GM12878 (cell line): Measurements from ENCODE around the gene RTN3. TPM values are rescaled to one million over a fixed set of nuclear protein-coding genes. Genes with fewer than 3 reads are reported as not detected.

ENCODE experiments used
- ATAC-seq: fragments of 200-7000 bp; cut with Tn5 transposase; 3 replicates; pipeline ENCODE4 v1.9.1; 2020; ENCODE audit warnings: mild to moderate bottlenecking, moderate library complexity
- BruUV-seq: library from RNA; stranded (reverse); fragments of 400-500 nt; replicated peaks from 2 replicates; lab custom pipeline; 2021; lab: Mats Ljungman, UMichigan
- CTCF ChIA-PET: fragments of 300-600 bp; sonication (Branson Sonifier 250); formaldehyde crosslinking; extraction: SDS; loops from one replicate; lab custom pipeline; 2021; ENCODE audit warnings: inconsistent platforms; lab: Yijun Ruan, JAX
- POLR2A ChIA-PET: fragments of 350-600 bp; formaldehyde crosslinking; extraction: SDS; loops from one replicate; lab custom pipeline; 2021; ENCODE audit warnings: inconsistent platforms; lab: Charles Lee
- RAD21 ChIA-PET: fragments of 300-600 bp; sonication (Branson Sonifier 250); formaldehyde crosslinking; loops from one replicate; lab custom pipeline; 2023; ENCODE audit warnings: antibody characterized with exemption; ENCODE audit not compliant: unreplicated experiment; lab: Charles Lee
- SMC1A ChIA-PET: fragments of 300-600 bp; sonication (Branson Sonifier 250); formaldehyde crosslinking; loops from one replicate; lab custom pipeline; 2023; ENCODE audit not compliant: unreplicated experiment, uncharacterized antibody; lab: Charles Lee
- DNase-seq: peaks from one replicate; pipeline ENCODE4 v3.0.0-alpha.2; 2011; ENCODE audit warnings: low read depth, low spot score
- FAIRE-seq: peaks from 3 replicates; lab custom pipeline; 2011; peaks lifted over from hg19 to GRCh38; lab: Jason Lieb, UNC
- H2AFZ ChIP-seq: 2 replicates; pipeline ENCODE4 v1.6.0; 2011; ENCODE audit warnings: low read depth, low read length, control low read depth; ENCODE audit not compliant: control insufficient read depth
- H3K27ac ChIP-seq: 2 replicates; pipeline ENCODE4 v1.5.1; 2011; ENCODE audit warnings: control low read depth; ENCODE audit not compliant: control insufficient read depth, insufficient read depth
- H3K27me3 ChIP-seq, 2 experiments: replicated peaks in 1 of 2; 2 replicates each; pipeline versions ENCODE4 v1.6.0 to v1.6.1; 2011; ENCODE audit warnings: low read length in 1 of 2; ENCODE audit not compliant: control insufficient read depth in 2 of 2, insufficient read depth in 2 of 2
- H3K36me3 ChIP-seq, 2 experiments: 2 replicates each; pipeline ENCODE4 v1.5.1; 2011; ENCODE audit warnings: low read length in 1 of 2; ENCODE audit not compliant: control insufficient read depth in 2 of 2, insufficient read depth in 2 of 2
- H3K4me1 ChIP-seq: 2 replicates; pipeline ENCODE4 v1.6.1; 2011; ENCODE audit warnings: mild to moderate bottlenecking, low read length, moderate library complexity, mixed read lengths; ENCODE audit not compliant: control insufficient read depth, insufficient read depth
- H3K4me2 ChIP-seq: 2 replicates; pipeline ENCODE4 v1.6.0; 2011; ENCODE audit warnings: control low read depth; ENCODE audit not compliant: control insufficient read depth, insufficient read depth
- H3K4me3 ChIP-seq: fragments of 200-600 bp; sonication (generic); 2 replicates; pipeline ENCODE4 v1.5.1; 2016
- H3K79me2 ChIP-seq: 2 replicates; pipeline ENCODE4 v1.6.0; 2011; ENCODE audit warnings: low read length; ENCODE audit not compliant: control insufficient read depth, insufficient read depth
- H3K9ac ChIP-seq: 2 replicates; pipeline ENCODE4 v1.8.0; 2011; ENCODE audit warnings: low read length, control low read depth, mixed read lengths; ENCODE audit not compliant: control insufficient read depth, insufficient read depth
- H3K9me3 ChIP-seq: replicated peaks from 3 replicates; pipeline ENCODE4 v1.5.1; 2011; ENCODE audit warnings: mild to moderate bottlenecking, low read length; ENCODE audit not compliant: control insufficient read depth, insufficient read depth
- H4K20me1 ChIP-seq: 2 replicates; pipeline ENCODE4 v1.6.0; 2011; ENCODE audit not compliant: control insufficient read depth, insufficient read depth
- ATF7 ChIP-seq: fragments of 450-650 bp; IDR thresholded peaks from 2 replicates; pipeline ENCODE4 v1.6.1; 2016; ENCODE audit warnings: low read depth, mild to moderate bottlenecking
- EED ChIP-seq: sonication (generic); IDR thresholded peaks from 2 replicates; pipeline ENCODE4 v1.6.1; 2016; ENCODE audit warnings: antibody characterized with exemption, low read depth
- EGR1 ChIP-seq, 2 experiments: IDR thresholded peaks; 1 replicate in 1 of 2; 2 replicates in 1 of 2; pipeline ENCODE4 v1.6.1; 2011 to 2012; ENCODE audit warnings: low read depth in 2 of 2, low read length in 2 of 2, borderline replicate concordance in 1 of 2, mild to moderate bottlenecking in 1 of 2, moderate library complexity in 1 of 2
- ETV6 ChIP-seq, 2 experiments: fragments of 450-650 bp in 1 of 2; IDR thresholded peaks in 1 of 2; conservative IDR thresholded peaks in 1 of 2; 2 replicates each; pipeline ENCODE4 v1.6.1; 2014; ENCODE audit warnings: antibody characterized with exemption in 1 of 2, borderline replicate concordance in 1 of 2, low read depth in 1 of 2, mild to moderate bottlenecking in 1 of 2, moderate library complexity in 1 of 2
- FOXM1 ChIP-seq: IDR thresholded peaks from 2 replicates; pipeline ENCODE4 v1.6.1; 2012; ENCODE audit warnings: low read depth, mild to moderate bottlenecking, inconsistent platforms, low read length, moderate library complexity
- IKZF1 ChIP-seq: fragments of 450-650 bp; conservative IDR thresholded peaks from 2 replicates; pipeline ENCODE4 v1.6.1; 2017; ENCODE audit warnings: antibody characterized with exemption, mild to moderate bottlenecking
- IRF5 ChIP-seq: fragments of 450-650 bp; IDR thresholded peaks from 2 replicates; pipeline ENCODE4 v1.6.1; 2017; ENCODE audit warnings: borderline replicate concordance
- KLF5 ChIP-seq: fragments of 450-650 bp; IDR thresholded peaks from 2 replicates; pipeline ENCODE4 v1.6.1; 2014; ENCODE audit warnings: mild to moderate bottlenecking; ENCODE audit not compliant: partially characterized antibody
- NFYB ChIP-seq: IDR thresholded peaks from 2 replicates; pipeline ENCODE4 v1.6.1; 2011; ENCODE audit warnings: low read depth, mild to moderate bottlenecking, low read length, improper control_type of control experiment, moderate library complexity; ENCODE audit not compliant: insufficient read depth
- NR2C1 ChIP-seq: fragments of 450-650 bp; IDR thresholded peaks from 2 replicates; pipeline ENCODE4 v1.6.1; 2017; ENCODE audit warnings: antibody characterized with exemption, mild to moderate bottlenecking, moderate library complexity
- PML ChIP-seq: IDR thresholded peaks from 2 replicates; pipeline ENCODE4 v1.6.1; 2012; ENCODE audit warnings: low read length, inconsistent platforms
- RAD21 ChIP-seq: IDR thresholded peaks from 2 replicates; pipeline ENCODE4 v1.6.1; 2011; ENCODE audit warnings: mild to moderate bottlenecking, low read depth, low read length, moderate library complexity; ENCODE audit not compliant: insufficient read depth
- RUNX3 ChIP-seq: IDR thresholded peaks from 2 replicates; pipeline ENCODE4 v1.6.1; 2012; ENCODE audit warnings: low read length, inconsistent platforms
- WGBS: methylation state at CpG from one replicate; pipeline ENCODE4 v1.1.6; 2016; ENCODE audit warnings: low lambda C conversion rate; ENCODE audit not compliant: insufficient replicate concordance, insufficient coverage; ENCODE audit errors: missing lambda C conversion rate; 5-methylcytosine and 5-hydroxymethylcytosine counted together
- in situ Hi-C: fragments of 300-500 bp; cut with MboI; formaldehyde crosslinking; loops from 9 replicates; pipeline ENCODE4 v1.14.3; 2018; ENCODE audit warnings: mixed read lengths
- intact Hi-C: fragments of 100-400 bp; cut with micrococcal nuclease; formaldehyde crosslinking; loops from one replicate; pipeline ENCODE4 v1.14.2; 2022; ENCODE audit not compliant: unreplicated experiment
- polyA plus RNA-seq, 11 experiments: library from polyadenylated mRNA; depleted of rRNA in 4 of 11; unstranded in 6 of 11; stranded (reverse) in 5 of 11; fragments of >200 nt; fragmentation: Nextera tagmentation in 4 of 11; fragmentation: Illumina TruSeq in 1 of 11; extraction: Ambion mirVana in 4 of 11; extraction: Trizol in 1 of 11; gene quantifications; 1 replicate in 1 of 11; 2 replicates in 10 of 11; pipeline versions ENCODE4 v1.2.1 to v1.2.3, GENCODE V29; 2011 to 2016; ENCODE audit warnings: inconsistent platforms in 2 of 11, missing spikeins in 2 of 11, low read depth in 1 of 11
- total RNA-seq, 4 experiments: library from RNA; depleted of rRNA in 3 of 4; stranded (reverse); fragments of >200 nt in 3 of 4; fragmentation: Illumina TruSeq in 1 of 4; extraction: Trizol in 1 of 4; gene quantifications; 2 replicates each; pipeline versions ENCODE4 v1.2.1 to v1.2.3, GENCODE V29; 2013 to 2021
- TF ChIP-seq, protein P1 (sequence below): IDR thresholded peaks from 2 replicates; pipeline ENCODE4 v1.6.1; 2011; ENCODE audit warnings: borderline replicate concordance, low read depth, mild to moderate bottlenecking, moderate library complexity, low read length; ENCODE audit not compliant: insufficient read depth, poor library complexity, severe bottlenecking
- TF ChIP-seq, protein P2 (sequence below): fragments of 150-350 bp; IDR thresholded peaks from 2 replicates; pipeline ENCODE4 v1.6.1; 2014; ENCODE audit warnings: mild to moderate bottlenecking, low read depth, low read length
- TF ChIP-seq, protein P3 (sequence below): fragments of 450-650 bp; IDR thresholded peaks from 2 replicates; pipeline ENCODE4 v1.6.1; 2016; ENCODE audit warnings: mild to moderate bottlenecking
- TF ChIP-seq, protein P4 (sequence below), 3 experiments: IDR thresholded peaks in 2 of 3; conservative IDR thresholded peaks in 1 of 3; 2 replicates each; pipeline ENCODE4 v1.5.1; 2011; ENCODE audit warnings: low read depth in 3 of 3, low read length in 3 of 3, mild to moderate bottlenecking in 3 of 3, control low read depth in 2 of 3, moderate library complexity in 2 of 3, inconsistent platforms in 1 of 3, mixed read lengths in 1 of 3; ENCODE audit not compliant: control insufficient read depth in 2 of 3, insufficient read depth in 1 of 3; ENCODE audit errors: extremely low read depth in 1 of 3

Gene RTN3
- total and polyA plus RNA-seq, 10 of the 15 experiments (the other 5 are each of a cell fraction or from before 2014, with no cell fraction given), result 22.9 to 64.2 (median 47.0) TPM

DNA sequence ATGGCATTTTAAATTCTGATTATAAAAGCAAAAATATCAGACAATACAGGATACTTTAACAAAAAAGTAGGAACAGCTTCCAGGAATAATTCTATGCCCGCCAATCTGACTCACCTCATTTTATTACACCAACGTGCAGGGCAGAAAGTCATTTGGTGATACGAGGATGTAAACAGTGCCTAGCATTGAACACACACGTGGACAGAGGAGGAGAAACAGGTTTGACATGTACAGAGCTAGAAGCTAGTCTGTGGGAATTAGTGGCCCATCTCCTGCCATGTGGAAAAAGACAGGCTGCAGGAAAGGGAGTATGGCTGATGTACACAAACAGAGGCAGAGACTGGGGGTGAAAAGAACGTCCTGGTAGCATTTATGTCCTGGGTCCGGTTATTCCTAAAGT is 123.0 kb downstream of the RTN3 start:
- BruUV-seq, result no TSS peak
- SMC1A ChIA-PET, result no interaction called here
- Histone ChIP-seq H3K27ac (no peak overlapping the region), H4K20me1 (no peaks in the 10 kb centered on the region), H3K9me3 (no peaks in the 10 kb centered on the region), H3K4me2 (no peak overlapping the region), H3K4me1 (no peaks in the 10 kb centered on the region), H3K4me3 (no peak overlapping the region), H3K9ac (no peak overlapping the region), H3K79me2 (no peaks in the 10 kb centered on the region), H2AFZ (no peak overlapping the region), H3K36me3 (no peaks in the 10 kb centered on the region), H3K27me3 (no peaks in the 10 kb centered on the region)
- no peak for FAIRE-seq
- CTCF ChIA-PET, result interaction anchor here (0.7 kb wide), 1 partner anchor 311 kb away, joined by 3 read pairs; no protein-coding TSS in a partner anchor
- 43% methylated on average over 6 of the region's 6 CpGs for WGBS
- RAD21 ChIA-PET, result no interaction called here
- POLR2A ChIA-PET, result no interaction called here
- intact Hi-C loops, result no loop called here
- no peak for ATAC-seq
- DNase-seq, result no peak
- in situ Hi-C loops, result no loop called here
- TF ChIP-seq, protein P1, sequence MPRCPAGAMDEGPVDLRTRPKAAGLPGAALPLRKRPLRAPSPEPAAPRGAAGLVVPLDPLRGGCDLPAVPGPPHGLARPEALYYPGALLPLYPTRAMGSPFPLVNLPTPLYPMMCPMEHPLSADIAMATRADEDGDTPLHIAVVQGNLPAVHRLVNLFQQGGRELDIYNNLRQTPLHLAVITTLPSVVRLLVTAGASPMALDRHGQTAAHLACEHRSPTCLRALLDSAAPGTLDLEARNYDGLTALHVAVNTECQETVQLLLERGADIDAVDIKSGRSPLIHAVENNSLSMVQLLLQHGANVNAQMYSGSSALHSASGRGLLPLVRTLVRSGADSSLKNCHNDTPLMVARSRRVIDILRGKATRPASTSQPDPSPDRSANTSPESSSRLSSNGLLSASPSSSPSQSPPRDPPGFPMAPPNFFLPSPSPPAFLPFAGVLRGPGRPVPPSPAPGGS, result no peak
- TF ChIP-seq EED (no peak), PML (no peak), IKZF1 (no peak), RAD21 (no peak), ATF7 (no peak), IRF5 (no peak), FOXM1 (no peak), ETV6 (conservative IDR thresholded peaks at IDR 0.05 in 1 of 2, IDR thresholded peaks at IDR 0.05 in 1 of 2; ENCODE audit: borderline replicate concordance in 1 of 2, low read depth in 1 of 2) (no peak), NFYB (no peak), EGR1 (IDR thresholded peaks at IDR 0.05; ENCODE audit: borderline replicate concordance in 1 of 2, low read depth in 2 of 2, low read length in 2 of 2) (no peak), NR2C1 (no peak), RUNX3 (no peak), KLF5 (no peak)
- TF ChIP-seq, protein P2, sequence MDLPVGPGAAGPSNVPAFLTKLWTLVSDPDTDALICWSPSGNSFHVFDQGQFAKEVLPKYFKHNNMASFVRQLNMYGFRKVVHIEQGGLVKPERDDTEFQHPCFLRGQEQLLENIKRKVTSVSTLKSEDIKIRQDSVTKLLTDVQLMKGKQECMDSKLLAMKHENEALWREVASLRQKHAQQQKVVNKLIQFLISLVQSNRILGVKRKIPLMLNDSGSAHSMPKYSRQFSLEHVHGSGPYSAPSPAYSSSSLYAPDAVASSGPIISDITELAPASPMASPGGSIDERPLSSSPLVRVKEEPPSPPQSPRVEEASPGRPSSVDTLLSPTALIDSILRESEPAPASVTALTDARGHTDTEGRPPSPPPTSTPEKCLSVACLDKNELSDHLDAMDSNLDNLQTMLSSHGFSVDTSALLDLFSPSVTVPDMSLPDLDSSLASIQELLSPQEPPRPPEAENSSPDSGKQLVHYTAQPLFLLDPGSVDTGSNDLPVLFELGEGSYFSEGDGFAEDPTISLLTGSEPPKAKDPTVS, result no peak
- TF ChIP-seq, protein P3, sequence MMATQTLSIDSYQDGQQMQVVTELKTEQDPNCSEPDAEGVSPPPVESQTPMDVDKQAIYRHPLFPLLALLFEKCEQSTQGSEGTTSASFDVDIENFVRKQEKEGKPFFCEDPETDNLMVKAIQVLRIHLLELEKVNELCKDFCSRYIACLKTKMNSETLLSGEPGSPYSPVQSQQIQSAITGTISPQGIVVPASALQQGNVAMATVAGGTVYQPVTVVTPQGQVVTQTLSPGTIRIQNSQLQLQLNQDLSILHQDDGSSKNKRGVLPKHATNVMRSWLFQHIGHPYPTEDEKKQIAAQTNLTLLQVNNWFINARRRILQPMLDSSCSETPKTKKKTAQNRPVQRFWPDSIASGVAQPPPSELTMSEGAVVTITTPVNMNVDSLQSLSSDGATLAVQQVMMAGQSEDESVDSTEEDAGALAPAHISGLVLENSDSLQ, result no peak
- TF ChIP-seq, protein P4, sequence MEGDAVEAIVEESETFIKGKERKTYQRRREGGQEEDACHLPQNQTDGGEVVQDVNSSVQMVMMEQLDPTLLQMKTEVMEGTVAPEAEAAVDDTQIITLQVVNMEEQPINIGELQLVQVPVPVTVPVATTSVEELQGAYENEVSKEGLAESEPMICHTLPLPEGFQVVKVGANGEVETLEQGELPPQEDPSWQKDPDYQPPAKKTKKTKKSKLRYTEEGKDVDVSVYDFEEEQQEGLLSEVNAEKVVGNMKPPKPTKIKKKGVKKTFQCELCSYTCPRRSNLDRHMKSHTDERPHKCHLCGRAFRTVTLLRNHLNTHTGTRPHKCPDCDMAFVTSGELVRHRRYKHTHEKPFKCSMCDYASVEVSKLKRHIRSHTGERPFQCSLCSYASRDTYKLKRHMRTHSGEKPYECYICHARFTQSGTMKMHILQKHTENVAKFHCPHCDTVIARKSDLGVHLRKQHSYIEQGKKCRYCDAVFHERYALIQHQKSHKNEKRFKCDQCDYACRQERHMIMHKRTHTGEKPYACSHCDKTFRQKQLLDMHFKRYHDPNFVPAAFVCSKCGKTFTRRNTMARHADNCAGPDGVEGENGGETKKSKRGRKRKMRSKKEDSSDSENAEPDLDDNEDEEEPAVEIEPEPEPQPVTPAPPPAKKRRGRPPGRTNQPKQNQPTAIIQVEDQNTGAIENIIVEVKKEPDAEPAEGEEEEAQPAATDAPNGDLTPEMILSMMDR (IDR thresholded peaks at IDR 0.05 in 2 of 3, conservative IDR thresholded peaks at IDR 0.05 in 1 of 3; ENCODE audit: control insufficient read depth in 2 of 3, extremely low read depth in 1 of 3, insufficient read depth in 1 of 3, low read depth in 3 of 3, low read length in 3 of 3), result no peak
